ENCODE measurements around the gene CEBPA. TPM values are rescaled to one million over a fixed set of nuclear protein-coding genes. Genes with fewer than 3 reads are reported as not detected.
A peak's percentile ranks its signal among the peaks of the same experiment; 100 is the strongest.

The CEBPA gene
- total RNA-seq, result 22.2 TPM

DNA sequence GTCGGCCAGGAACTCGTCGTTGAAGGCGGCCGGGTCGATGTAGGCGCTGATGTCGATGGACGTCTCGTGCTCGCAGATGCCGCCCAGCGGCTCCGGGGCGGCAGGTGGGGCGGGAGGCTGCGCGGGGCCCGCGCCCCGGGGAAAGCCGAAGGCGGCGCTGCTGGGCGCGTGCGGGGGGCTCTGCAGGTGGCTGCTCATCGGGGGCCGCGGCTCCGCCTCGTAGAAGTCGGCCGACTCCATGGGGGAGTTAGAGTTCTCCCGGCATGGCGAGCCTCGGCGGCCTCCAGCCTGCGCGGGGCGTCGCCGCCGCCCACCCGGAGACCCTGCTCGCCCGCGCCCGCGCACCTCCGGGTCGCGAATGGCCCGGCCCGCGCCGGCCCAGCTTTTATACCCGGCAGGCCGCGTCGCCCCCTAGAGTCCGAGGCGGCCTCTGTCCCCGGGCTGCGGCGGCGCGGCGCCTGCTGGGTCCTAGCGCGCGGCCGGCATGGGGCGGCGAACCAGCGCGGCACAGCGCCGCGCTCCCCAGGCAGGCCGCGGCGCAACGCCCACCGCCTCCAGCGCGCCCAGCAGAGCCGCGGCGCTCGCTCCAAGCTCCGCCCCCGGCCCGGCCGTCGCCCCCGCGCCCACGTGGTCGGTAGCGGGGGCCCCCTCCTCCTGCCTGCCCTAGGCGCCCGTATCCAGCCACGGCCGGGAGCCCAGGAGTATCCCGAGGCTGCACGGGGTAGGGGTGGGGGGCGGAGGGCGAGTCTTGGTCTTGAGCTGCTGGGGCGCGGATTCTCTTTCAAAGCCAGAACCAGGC lies at the start of gene CEBPA:
TSS of gene CEBPA (minus strand) at position 360 of the 799 bp plus-strand sequence. CDS start at position 240, 120 bp downstream.
- peak; percentile 78 for DNase-seq (ENCODE audit: low spot score)

DNA sequence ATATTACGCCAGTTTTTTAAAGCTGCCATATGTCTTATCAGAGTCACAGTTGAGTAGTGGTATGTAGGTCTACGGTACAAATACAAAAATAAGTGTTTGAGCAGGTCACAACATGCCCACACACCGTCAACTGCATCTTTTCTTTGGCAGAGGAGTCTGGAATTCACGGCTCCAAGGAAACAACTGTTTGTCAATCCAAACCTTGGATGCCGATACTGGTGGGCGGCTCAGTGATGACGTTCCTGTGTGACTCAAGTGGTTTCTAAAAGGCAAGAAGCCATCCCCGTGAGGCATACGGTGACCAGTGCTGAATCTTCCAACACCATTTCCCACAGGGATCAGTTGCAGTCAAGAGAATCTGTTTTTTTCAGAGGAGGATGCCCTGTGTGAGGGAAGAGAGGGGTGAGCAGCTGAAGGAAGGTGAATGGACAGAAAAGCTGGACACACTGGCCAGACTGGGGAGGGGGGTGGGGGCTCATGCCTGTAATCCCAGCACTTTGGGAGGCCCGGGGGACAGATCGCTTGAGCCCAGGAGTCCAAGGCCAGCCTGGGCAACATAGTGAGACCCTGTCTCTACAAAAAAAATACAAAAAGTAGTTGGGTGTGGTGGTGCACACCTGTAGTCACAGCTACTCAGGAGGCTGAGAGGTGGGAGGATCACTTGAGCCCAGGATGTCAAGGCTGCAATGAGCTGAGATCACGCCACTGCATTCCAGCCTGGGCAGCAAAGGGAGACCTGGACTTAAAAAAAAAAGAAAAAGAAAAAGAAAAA lies 48.4 kb upstream of the CEBPA start:
- DNase-seq (ENCODE audit: low spot score), result no peak

- no peak for DNase-seq (ENCODE audit: low spot score)
These were observed 47.3 kb upstream of the CEBPA start for GRCh38 chr19:33349319-33350289.

GRCh38 chr19:33348301-33349010 lies 46.1 kb upstream of the CEBPA start:
- DNase-seq (ENCODE audit: low spot score), result no peak

DNA sequence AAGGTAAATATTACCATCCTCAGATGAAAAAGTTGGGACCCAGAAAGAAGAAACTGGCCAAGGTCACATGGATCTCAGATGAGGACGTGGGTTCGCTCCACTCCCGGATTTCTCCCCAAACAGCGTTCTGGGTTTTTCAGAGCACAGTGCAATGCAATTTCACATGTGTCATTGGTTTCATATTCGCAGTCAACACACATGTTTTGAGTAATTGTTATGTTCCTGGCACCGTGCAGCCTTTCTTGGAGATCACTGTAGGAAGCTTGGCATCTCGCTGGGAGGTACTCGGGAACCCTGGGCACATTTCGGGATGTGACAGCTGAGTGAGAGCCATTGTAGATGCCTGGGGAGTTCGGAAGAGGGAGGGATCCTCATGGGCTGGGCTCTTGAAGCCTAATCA lies 45.0 kb upstream of the CEBPA start:
- DNase-seq (ENCODE audit: low spot score), result no peak

DNA sequence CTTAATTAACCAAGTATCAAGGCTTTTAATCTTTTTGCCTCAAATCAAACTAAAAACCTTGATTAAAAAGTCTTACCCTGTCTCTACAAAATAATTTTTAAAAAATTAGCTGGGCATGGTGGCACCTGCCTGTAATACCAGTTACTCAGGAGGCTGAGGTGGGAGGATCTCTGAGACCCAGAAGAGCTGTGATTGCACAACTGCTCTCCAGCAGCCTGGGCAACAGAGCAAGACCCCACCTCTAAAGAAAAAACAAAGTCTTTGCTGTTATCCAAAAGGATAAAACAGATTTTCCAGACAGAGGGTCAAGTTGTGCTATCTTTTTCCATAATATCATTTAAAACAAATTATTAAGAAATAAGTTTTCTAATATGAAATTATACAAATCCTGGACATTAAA lies 44.3 kb upstream of the CEBPA start:
- DNase-seq (ENCODE audit: low spot score), result no peak

DNA sequence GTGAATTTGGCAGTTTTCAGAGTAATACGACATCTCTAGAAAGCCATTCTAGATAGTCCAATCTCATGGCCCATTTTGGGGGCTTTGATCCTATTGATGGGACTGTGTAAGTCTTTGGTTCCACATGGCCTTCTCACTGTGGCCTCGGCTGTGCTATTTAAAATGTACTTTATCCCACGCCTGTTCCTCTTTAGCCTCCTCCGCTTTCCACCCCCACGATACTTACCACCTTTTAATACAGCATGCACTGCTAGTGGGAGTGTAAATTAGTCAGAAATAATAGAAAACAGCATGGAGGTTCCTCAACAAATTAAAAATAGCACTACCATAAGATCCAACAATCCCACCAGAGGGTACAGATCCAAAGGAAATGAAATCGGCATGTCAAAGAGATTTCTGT lies 42.8 kb upstream of the CEBPA start:
- no peak for DNase-seq (ENCODE audit: low spot score)

- no peak for DNase-seq (ENCODE audit: low spot score)
These were observed 42.2 kb upstream of the CEBPA start for GRCh38 chr19:33344573-33344925.

DNA sequence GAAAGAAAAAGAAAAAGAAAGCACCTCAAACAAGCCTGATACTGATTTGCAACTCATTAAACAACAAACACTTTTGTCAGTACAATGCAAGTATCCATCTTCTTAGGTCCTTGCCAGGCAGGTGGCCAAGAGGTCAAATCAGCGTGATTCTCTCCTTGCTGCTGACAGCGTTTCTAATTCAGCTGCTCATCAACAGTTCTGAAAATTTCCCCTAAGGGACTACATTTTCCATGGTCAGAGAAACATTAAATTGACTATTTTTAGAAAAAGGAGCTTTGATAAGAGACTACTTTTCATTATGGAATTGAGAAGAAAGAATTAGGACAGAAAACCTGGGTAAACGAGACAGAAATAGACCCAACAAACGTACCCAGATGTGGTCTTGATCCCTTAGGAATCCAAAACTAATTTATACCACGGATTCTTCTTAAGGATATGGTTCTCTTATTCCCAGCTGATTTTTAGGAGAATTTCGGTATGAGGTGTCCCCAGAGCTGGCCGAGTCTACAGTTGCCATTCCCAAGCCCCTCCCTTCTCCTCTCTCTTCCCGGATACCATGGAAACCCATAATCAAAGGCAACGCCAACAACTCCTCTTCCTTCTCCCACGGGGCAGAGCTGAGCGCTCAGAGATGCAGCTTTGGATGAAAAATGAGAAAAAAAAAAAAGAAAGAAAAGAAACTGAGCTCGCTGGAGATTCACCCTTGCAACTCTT lies 41.7 kb upstream of the CEBPA start:
- no peak for DNase-seq (ENCODE audit: low spot score)

DNA sequence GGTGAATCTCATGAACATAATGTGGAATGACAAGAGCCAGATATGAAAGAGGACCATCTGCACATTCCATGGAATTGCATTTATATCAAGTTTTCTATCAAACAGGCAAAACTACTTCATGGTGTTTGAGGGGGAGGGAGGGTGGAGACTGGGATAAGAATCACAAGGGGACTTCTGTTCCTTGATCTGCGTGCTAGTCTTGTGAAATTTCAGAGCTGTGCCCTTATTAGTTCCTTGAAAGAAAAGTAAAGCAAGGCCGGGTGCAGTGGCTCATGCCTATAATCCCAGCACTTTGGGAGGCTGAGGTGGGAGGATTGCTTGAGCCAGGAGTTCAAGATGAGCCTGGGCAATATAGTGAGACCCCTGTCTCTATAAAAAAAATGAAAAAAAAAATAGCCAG lies 41.0 kb upstream of the CEBPA start:
- DNase-seq (ENCODE audit: low spot score), result no peak

DNA sequence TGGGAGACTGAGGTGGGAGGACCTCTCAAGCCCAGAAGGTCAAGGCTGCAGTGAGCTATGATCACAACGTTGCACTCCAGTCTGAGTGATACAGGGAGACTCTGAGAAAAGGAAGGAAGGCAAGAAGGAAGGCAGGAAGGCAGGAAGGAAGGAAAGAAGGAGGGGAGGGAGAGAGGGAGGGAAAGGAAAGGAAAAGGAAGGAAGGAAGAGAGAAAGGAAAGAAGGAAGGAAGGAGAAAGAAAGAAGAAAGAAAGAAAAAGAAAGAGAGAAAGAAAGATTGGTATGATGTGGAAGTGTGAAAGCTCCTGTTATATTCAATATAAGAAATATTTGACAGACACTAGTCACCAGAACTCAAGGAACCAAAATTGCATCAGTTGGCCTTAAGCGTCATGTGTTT lies 38.7 kb upstream of the CEBPA start:
- no peak for DNase-seq (ENCODE audit: low spot score)

DNA sequence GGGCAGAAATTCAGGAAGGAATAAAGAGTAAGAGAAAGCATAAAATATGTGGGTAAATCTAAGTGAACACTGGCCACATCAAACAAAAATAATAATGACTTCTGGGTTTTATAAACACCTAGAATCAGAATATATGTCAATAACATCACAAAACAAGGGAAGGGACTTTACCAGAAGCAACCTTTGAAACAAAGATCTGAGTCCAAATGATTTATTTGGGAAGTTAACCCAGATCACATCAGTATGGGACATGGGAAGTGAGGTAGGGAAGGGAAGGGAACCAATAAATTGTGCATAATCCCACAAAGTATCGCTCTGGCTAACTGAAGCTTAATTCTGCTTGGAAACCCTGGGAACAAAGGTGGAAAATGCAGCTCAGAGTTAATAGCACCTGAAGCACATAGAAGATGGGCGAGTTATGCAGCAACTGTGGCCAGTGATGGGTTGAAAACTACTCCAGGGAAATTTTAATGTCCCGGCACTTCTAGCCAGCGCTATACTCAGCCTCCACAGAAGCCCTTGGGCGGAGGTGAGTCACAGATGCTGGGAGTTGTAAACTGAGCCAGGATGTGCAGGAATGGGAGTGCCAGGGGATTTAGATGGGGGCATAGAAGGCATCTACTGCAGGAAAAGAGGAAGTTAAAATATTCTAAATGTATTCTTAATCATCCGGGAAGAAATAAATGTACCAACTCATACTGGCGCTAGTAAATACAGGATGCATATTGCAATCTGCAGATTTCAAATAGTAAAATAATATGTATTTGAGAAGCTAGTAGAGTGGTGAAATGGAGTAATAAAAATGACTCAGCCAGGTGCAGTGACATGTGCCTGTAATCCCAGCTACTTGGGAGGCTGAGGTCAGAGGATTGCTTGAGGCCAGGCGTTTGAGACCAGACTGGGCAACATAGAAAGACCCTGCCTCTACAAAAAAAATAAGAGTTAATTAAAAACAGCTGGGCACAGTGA lies 37.0 kb upstream of the CEBPA start:
- DNase-seq (ENCODE audit: low spot score), result no peak

- no peak for DNase-seq (ENCODE audit: low spot score)
These were observed 33.1 kb upstream of the CEBPA start for GRCh38 chr19:33335446-33335845.

DNA sequence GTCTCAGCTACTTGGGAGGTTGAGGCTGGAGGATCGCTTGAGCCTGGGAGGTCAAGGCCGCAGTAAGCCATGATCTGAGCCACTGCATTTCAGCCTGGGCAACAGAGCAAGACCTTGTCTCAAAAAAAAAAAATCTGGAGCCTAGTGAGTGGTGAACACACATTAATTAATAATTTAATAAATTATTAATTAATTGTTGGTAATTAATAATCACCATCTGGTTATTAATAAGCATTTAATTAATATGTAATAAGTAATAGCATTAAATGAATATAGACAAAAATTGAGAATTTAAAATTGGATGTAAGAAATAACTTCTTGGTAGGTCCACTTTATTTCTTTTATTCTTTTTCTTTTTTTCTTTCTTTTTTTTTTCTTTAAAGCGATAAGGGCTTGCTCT lies 31.9 kb upstream of the CEBPA start:
- no peak for DNase-seq (ENCODE audit: low spot score)

- DNase-seq (ENCODE audit: low spot score), result no peak
These were observed 31.3 kb upstream of the CEBPA start for GRCh38 chr19:33333642-33334041.

DNA sequence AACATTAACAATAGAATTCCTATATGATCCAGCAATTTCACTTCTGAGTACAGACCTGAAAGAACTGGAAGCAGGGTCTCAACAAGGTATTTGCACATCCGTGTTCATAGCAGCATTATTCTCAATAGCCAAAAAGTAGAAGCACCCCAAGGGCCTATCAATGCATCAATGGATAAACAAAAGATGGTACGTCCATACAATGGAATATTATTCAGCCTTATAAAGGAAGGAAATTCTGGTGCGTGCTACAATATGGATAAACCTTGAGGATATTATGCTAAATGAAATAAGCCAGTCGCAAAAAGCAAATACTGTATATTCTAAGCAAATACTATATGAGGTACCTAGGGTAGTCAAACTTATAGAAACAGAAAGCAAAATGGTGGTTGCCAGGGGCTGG lies 30.8 kb upstream of the CEBPA start:
- DNase-seq (ENCODE audit: low spot score), result no peak

GRCh38 chr19:33332248-33332647 lies 29.9 kb upstream of the CEBPA start:
- no peak for DNase-seq (ENCODE audit: low spot score)

DNA sequence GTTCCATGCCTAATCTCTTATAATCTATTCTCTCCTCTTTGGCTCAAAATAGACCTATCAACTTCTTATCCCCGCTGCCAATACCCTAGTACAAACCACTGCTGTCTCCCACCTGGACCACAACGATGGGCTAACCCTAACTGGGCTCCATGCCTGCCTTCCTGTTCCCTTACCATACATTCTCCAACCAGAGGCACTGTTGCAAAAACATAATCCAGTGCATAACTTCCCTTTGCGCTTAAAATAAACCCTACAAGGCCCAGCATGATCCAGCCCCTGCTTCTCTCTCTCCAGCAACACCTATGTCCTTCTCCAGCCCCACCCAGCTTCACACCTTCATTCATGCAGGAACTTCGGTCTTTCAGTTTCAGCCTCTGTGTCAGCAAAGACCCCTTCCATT lies 27.4 kb upstream of the CEBPA start:
- DNase-seq (ENCODE audit: low spot score), result no peak

DNA sequence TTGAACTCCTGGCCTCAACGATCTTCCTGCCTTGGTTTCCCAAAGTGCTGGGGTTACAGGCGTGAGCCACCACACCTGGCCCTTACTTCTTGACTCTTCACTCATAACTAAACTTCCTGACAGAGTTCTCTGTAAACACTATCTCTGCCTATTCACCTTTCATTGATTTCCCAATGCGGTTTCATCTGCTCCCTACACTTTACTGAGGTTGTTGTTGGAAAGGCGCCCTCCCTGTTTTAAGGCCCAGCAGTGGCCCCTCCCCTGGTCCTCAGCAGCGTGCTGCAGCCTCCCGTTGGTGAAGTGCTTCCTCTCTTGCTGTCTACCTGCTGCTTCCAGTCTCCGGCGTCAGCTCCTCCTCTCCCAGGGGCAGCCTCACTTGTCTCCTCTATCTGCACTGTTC lies 26.7 kb upstream of the CEBPA start:
- DNase-seq (ENCODE audit: low spot score), result no peak

- no peak for DNase-seq (ENCODE audit: low spot score)
These were observed 23.6 kb upstream of the CEBPA start for GRCh38 chr19:33325920-33326319.

Data from mucosa of gallbladder (tissue), 1 donor.